ENCODE measurements around the gene CCDC27. TPM values are rescaled to one million over a fixed set of nuclear protein-coding genes. Genes with fewer than 3 reads are reported as not detected.
"Not testable (repeated sequence)": the region's sequence is repeated elsewhere in the genome, so short reads cannot be mapped to it uniquely, and the experiment has no call there.

The CCDC27 gene
- total RNA-seq, 1 experiment from 2014 or later = 0.13 TPM

- Mint-ChIP-seq H3K4me1 (peaks cover 8% of the 10 kb centered on the region), H3K4me3 (no peak overlapping the region), H3K27me3 (ENCODE audit: low read depth) (peaks cover 4% of the 10 kb centered on the region; the same call in 1 of the 2 replicates), H3K9me3 (no peaks in the 10 kb centered on the region), H3K36me3 (no peaks in the 10 kb centered on the region), H3K27ac (no peak overlapping the region)
- ChIA-PET POLR2A (no interaction called here), CTCF (interaction anchor here (0.6 to 4.0 kb wide), 4 partner anchors 22 to 95 kb away, joined by 3 to 68 read pairs (median 25); no protein-coding TSS in a partner anchor)
- no peak for DNase-seq (ENCODE audit: low spot score)
- ATAC-seq = no peak
- TF ChIP-seq FOXP1 (CRISPR knock-in tag; IDR thresholded peaks at IDR 0.05; ENCODE audit: borderline replicate concordance) (no peak), CTCF (IDR thresholded peaks at IDR 0.05) (no peak), RORB (CRISPR knock-in tag; IDR thresholded peaks at IDR 0.05) (no peak), E2F5 (CRISPR knock-in tag; IDR thresholded peaks at IDR 0.05) (no peak), ZNF532 (CRISPR knock-in tag; IDR thresholded peaks at IDR 0.05; ENCODE audit: borderline replicate concordance) (no peak), ZNF138 (CRISPR knock-in tag; conservative IDR thresholded peaks at IDR 0.05) (no peak), ZMAT4 (CRISPR knock-in tag; IDR thresholded peaks at IDR 0.05) (no peak)
Observed at GRCh38 chr1:3722846-3723245, 29.4 kb upstream of the CCDC27 start.

- not testable (repeated sequence) for H3K36me3 Mint-ChIP-seq; H3K4me1 Mint-ChIP-seq; H3K27me3 Mint-ChIP-seq (ENCODE audit: low read depth); H3K4me3 Mint-ChIP-seq; H3K27ac Mint-ChIP-seq; H3K9me3 Mint-ChIP-seq
- CTCF ChIA-PET = interaction anchor here (0.5 to 2.3 kb wide), 63 partner anchors 8 to 588 kb away, joined by 3 to 68 read pairs (median 6); partner anchors contain the start of genes LRRC47, TP73 and TPRG1L
- peak; percentile 91 for DNase-seq (ENCODE audit: low spot score)
- TF ChIP-seq ZNF121 (CRISPR knock-in tag; IDR thresholded peaks at IDR 0.05) (0 out of 2 replicates have a peak, but pooled peaks have one; percentile 18), CTCF (IDR thresholded peaks at IDR 0.05) (peak; percentile 95)
- ATAC-seq = peak; percentile 69
- POLR2A ChIA-PET = interaction anchor here (0.7 kb wide), 1 partner anchor 196 kb away, joined by 12 read pairs; no protein-coding TSS in a partner anchor
Observed at GRCh38 chr1:3724416-3725030, 27.7 kb upstream of the CCDC27 start.

- ChIA-PET CTCF (interaction anchor here (0.9 to 2.3 kb wide), 24 partner anchors 9 to 272 kb away, joined by 3 to 68 read pairs (median 12); partner anchors contain the start of genes LRRC47 and TP73), POLR2A (no interaction called here)
- Mint-ChIP-seq H3K27ac (no peak overlapping the region), H3K9me3 (no peaks in the 10 kb centered on the region), H3K27me3 (ENCODE audit: low read depth) (peaks cover 4% of the 10 kb centered on the region; the same call in 1 of the 2 replicates), H3K36me3 (no peaks in the 10 kb centered on the region), H3K4me1 (peaks cover 3% of the 10 kb centered on the region), H3K4me3 (no peak overlapping the region)
- ATAC-seq (no peak), DNase-seq (ENCODE audit: low spot score) (no peak)
- TF ChIP-seq ATF2 (CRISPR knock-in tag; IDR thresholded peaks at IDR 0.05; ENCODE audit: borderline replicate concordance, low read depth) = no peak
- no peak for TF ChIP-seq SMAD4 (CRISPR knock-in tag; IDR thresholded peaks at IDR 0.05)
- no peak for TF ChIP-seq E2F4 (CRISPR knock-in tag; IDR thresholded peaks at IDR 0.05; ENCODE audit: borderline replicate concordance, low read depth)
- TF ChIP-seq GRHL2 (CRISPR knock-in tag; IDR thresholded peaks at IDR 0.05; ENCODE audit: insufficient replicate concordance, severe bottlenecking) = no peak
- TF ChIP-seq MYBL2 (CRISPR knock-in tag; IDR thresholded peaks at IDR 0.05) = no peak
- no peak for TF ChIP-seq ZNF219 (CRISPR knock-in tag; IDR thresholded peaks at IDR 0.05; ENCODE audit: borderline replicate concordance)
Observed at GRCh38 chr1:3725366-3725765, 26.9 kb upstream of the CCDC27 start.
